HepG2 (cell line): ENCODE measurements around the gene BCAS3. TPM values are rescaled to one million over a fixed set of nuclear protein-coding genes. Genes with fewer than 3 reads are reported as not detected.

Experiments used
- ATRX ChIP-seq: sonication (generic); formaldehyde crosslinking; IDR thresholded peaks from 2 replicates; pipeline ENCODE4 v1.4.0; 2020; ENCODE audit warnings: missing genetic modification reagents, borderline replicate concordance
- GZF1 ChIP-seq: sonication (generic); formaldehyde crosslinking; IDR thresholded peaks from 2 replicates; pipeline ENCODE4 v1.5.1; 2020; ENCODE audit warnings: mild to moderate bottlenecking, missing genetic modification reagents
- KLF11 ChIP-seq: IDR thresholded peaks from 2 replicates; pipeline ENCODE4 v1.6.1; 2016; ENCODE audit warnings: missing compliant biosample characterization
- KLF6 ChIP-seq: IDR thresholded peaks from 2 replicates; pipeline ENCODE4 v1.8.0; 2016; ENCODE audit warnings: missing biosample characterization, missing genetic modification reagents
- PAX8 ChIP-seq: sonication (generic); formaldehyde crosslinking; IDR thresholded peaks from 2 replicates; pipeline ENCODE4 v1.8.0; 2022; ENCODE audit warnings: mild to moderate bottlenecking, missing genetic modification reagents, borderline replicate concordance
- SKI ChIP-seq: fragments of 450-650 bp; IDR thresholded peaks from one replicate; pipeline ENCODE4 v1.6.1; 2018; ENCODE audit warnings: mild to moderate bottlenecking; ENCODE audit not compliant: partially characterized antibody
- SUZ12 ChIP-seq: fragments of 150-350 bp; IDR thresholded peaks from 2 replicates; pipeline ENCODE4 v1.6.1; 2014; ENCODE audit warnings: low read depth, low read length
- TBL1XR1 ChIP-seq: fragments of 150-350 bp; IDR thresholded peaks from 2 replicates; pipeline ENCODE4 v1.6.1; 2014; ENCODE audit warnings: borderline replicate concordance, low read length; ENCODE audit not compliant: partially characterized antibody
- ZFP82 ChIP-seq: sonication (generic); formaldehyde crosslinking; IDR thresholded peaks from 2 replicates; pipeline ENCODE4 v1.5.1; 2020; ENCODE audit warnings: mild to moderate bottlenecking, missing genetic modification reagents, borderline replicate concordance
- ZFP91 ChIP-seq: sonication (generic); formaldehyde crosslinking; IDR thresholded peaks from 2 replicates; pipeline ENCODE4 v1.9.0; 2022; ENCODE audit warnings: missing genetic modification reagents, mild to moderate bottlenecking, borderline replicate concordance
- ZNF205 ChIP-seq: IDR thresholded peaks from 2 replicates; pipeline ENCODE4 v1.6.1; 2018; ENCODE audit warnings: missing biosample characterization, missing genetic modification reagents
- ZNF274 ChIP-seq: sonication (generic); formaldehyde crosslinking; IDR thresholded peaks from 2 replicates; pipeline ENCODE4 v1.5.1; 2020; ENCODE audit warnings: mild to moderate bottlenecking, missing genetic modification reagents
- ZNF639 ChIP-seq: conservative IDR thresholded peaks from 2 replicates; pipeline ENCODE4 v1.6.1; 2018; ENCODE audit warnings: missing genetic modification reagents
- ZNF776 ChIP-seq: sonication (generic); formaldehyde crosslinking; IDR thresholded peaks from 2 replicates; pipeline ENCODE4 v1.4.0; 2020; ENCODE audit warnings: mild to moderate bottlenecking, missing genetic modification reagents
- ZNF879 ChIP-seq: sonication (generic); formaldehyde crosslinking; IDR thresholded peaks from 2 replicates; pipeline ENCODE4 v1.8.1; 2023; ENCODE audit warnings: missing genetic modification reagents
- polyA plus RNA-seq, 8 experiments: library from polyadenylated mRNA; depleted of rRNA in 3 of 8; stranded (reverse) in 7 of 8; unstranded in 1 of 8; fragments of >200 nt; fragmentation: Illumina TruSeq in 4 of 8; extraction: Trizol in 4 of 8; gene quantifications; 2 replicates each; pipeline versions ENCODE4 v1.2.1 to v1.2.3, GENCODE V29; 2011 to 2016; ENCODE audit warnings: low read depth in 4 of 8, missing spikeins in 1 of 8, mixed read lengths in 1 of 8; ENCODE audit not compliant: insufficient read depth in 1 of 8
- total RNA-seq, 5 experiments: library from RNA; depleted of rRNA; stranded (reverse); fragments of >200 nt; fragmentation: Illumina TruSeq; extraction: Trizol; gene quantifications; 2 replicates each; pipeline ENCODE4 v1.2.3, GENCODE V29; 2016; ENCODE audit warnings: low read depth in 1 of 5
- TF ChIP-seq, protein P1 (sequence below): IDR thresholded peaks from 2 replicates; pipeline ENCODE4 v1.6.1; 2016; ENCODE audit warnings: missing compliant biosample characterization, missing genetic modification reagents, borderline replicate concordance
- TF ChIP-seq, protein P2 (sequence below): sonication (generic); formaldehyde crosslinking; IDR thresholded peaks from 2 replicates; pipeline ENCODE4 v1.4.0; 2020; ENCODE audit warnings: missing genetic modification reagents, borderline replicate concordance
- TF ChIP-seq, protein P3 (sequence below): sonication (generic); formaldehyde crosslinking; IDR thresholded peaks from 2 replicates; pipeline ENCODE4 v1.5.1; 2020; ENCODE audit warnings: missing genetic modification reagents, mild to moderate bottlenecking, borderline replicate concordance

Gene BCAS3
- total and polyA plus RNA-seq, 2 of the 13 experiments (the other 11 are each of a cell fraction or from before 2014, with no cell fraction given) = 10.7 to 11.2 TPM

GRCh38 chr17:61363601-61364462, 686.2 kb downstream of the BCAS3 start (continued):
- TF ChIP-seq ZFP82 (no peak), ZFP91 (CRISPR knock-in tag) (peak; percentile 82), ZNF205 (CRISPR knock-in tag) (peak; percentile 70), KLF6 (CRISPR knock-in tag) (no peak), KLF11 (CRISPR knock-in tag) (peak; percentile 28; the same call in 1 of the 2 replicates), ZNF274 (CRISPR knock-in tag) (no peak), PAX8 (no peak), GZF1 (CRISPR knock-in tag) (no peak), SKI (peak; percentile 62), ATRX (CRISPR knock-in tag) (no peak), TBL1XR1 (no peak), ZNF776 (no peak), ZNF879 (no peak), SUZ12 (no peak), ZNF639 (CRISPR knock-in tag) (no peak)
- TF ChIP-seq, protein P1, sequence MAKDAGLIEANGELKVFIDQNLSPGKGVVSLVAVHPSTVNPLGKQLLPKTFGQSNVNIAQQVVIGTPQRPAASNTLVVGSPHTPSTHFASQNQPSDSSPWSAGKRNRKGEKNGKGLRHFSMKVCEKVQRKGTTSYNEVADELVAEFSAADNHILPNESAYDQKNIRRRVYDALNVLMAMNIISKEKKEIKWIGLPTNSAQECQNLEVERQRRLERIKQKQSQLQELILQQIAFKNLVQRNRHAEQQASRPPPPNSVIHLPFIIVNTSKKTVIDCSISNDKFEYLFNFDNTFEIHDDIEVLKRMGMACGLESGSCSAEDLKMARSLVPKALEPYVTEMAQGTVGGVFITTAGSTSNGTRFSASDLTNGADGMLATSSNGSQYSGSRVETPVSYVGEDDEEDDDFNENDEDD (CRISPR knock-in tag) = no peak
- TF ChIP-seq, protein P2, sequence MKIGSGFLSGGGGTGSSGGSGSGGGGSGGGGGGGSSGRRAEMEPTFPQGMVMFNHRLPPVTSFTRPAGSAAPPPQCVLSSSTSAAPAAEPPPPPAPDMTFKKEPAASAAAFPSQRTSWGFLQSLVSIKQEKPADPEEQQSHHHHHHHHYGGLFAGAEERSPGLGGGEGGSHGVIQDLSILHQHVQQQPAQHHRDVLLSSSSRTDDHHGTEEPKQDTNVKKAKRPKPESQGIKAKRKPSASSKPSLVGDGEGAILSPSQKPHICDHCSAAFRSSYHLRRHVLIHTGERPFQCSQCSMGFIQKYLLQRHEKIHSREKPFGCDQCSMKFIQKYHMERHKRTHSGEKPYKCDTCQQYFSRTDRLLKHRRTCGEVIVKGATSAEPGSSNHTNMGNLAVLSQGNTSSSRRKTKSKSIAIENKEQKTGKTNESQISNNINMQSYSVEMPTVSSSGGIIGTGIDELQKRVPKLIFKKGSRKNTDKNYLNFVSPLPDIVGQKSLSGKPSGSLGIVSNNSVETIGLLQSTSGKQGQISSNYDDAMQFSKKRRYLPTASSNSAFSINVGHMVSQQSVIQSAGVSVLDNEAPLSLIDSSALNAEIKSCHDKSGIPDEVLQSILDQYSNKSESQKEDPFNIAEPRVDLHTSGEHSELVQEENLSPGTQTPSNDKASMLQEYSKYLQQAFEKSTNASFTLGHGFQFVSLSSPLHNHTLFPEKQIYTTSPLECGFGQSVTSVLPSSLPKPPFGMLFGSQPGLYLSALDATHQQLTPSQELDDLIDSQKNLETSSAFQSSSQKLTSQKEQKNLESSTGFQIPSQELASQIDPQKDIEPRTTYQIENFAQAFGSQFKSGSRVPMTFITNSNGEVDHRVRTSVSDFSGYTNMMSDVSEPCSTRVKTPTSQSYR = no peak
- TF ChIP-seq, protein P3, sequence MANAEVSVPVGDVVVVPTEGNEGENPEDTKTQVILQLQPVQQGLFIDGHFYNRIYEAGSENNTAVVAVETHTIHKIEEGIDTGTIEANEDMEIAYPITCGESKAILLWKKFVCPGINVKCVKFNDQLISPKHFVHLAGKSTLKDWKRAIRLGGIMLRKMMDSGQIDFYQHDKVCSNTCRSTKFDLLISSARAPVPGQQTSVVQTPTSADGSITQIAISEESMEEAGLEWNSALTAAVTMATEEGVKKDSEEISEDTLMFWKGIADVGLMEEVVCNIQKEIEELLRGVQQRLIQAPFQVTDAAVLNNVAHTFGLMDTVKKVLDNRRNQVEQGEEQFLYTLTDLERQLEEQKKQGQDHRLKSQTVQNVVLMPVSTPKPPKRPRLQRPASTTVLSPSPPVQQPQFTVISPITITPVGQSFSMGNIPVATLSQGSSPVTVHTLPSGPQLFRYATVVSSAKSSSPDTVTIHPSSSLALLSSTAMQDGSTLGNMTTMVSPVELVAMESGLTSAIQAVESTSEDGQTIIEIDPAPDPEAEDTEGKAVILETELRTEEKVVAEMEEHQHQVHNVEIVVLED = peak; percentile 37; the same call in 1 of the 2 replicates
